Activated CD4-positive, alpha-beta T cell treated with anti-CD3 and anti-CD28 coated beads for 36 hours (primary cell): ENCODE results near the gene SAP25. TPM values are rescaled to one million over a fixed set of nuclear protein-coding genes. Genes with fewer than 3 reads are reported as not detected.

Experiments
- ATAC-seq: fragments of 200-7000 bp; cut with Tn5 transposase; one replicate; pipeline ENCODE4 v1.10.0; 2021; ENCODE audit warnings: mild to moderate bottlenecking, moderate library complexity
- CTCF ChIA-PET: fragments of 350-600 bp; sonication (Branson Sonifier 250); formaldehyde crosslinking; loops from one replicate; lab custom pipeline; 2021; ENCODE audit warnings: antibody characterized with exemption; lab: Charles Lee
- POLR2A ChIA-PET: fragments of 350-600 bp; sonication (Branson Sonifier 250); formaldehyde crosslinking; loops from one replicate; lab custom pipeline; 2021; ENCODE audit warnings: antibody characterized with exemption, inconsistent platforms; lab: Charles Lee
- DNase-seq: peaks from one replicate; pipeline ENCODE4 v3.0.0-alpha.2; 2020
- H3K27ac Mint-ChIP-seq: one replicate; pipeline ENCODE4 v1.8.0; 2021; ENCODE audit warnings: mixed read lengths
- H3K27me3 Mint-ChIP-seq: one replicate; pipeline ENCODE4 v1.8.0; 2021; ENCODE audit warnings: mixed read lengths
- H3K36me3 Mint-ChIP-seq: one replicate; pipeline ENCODE4 v1.8.0; 2021; ENCODE audit warnings: low read depth, mixed read lengths
- H3K4me1 Mint-ChIP-seq: one replicate; pipeline ENCODE4 v1.8.0; 2021; ENCODE audit warnings: mixed read lengths
- H3K4me3 Mint-ChIP-seq: one replicate; pipeline ENCODE4 v1.8.0; 2021; ENCODE audit warnings: mild to moderate bottlenecking, moderate library complexity, mixed read lengths
- H3K9me3 Mint-ChIP-seq: one replicate; pipeline ENCODE4 v1.8.0; 2021; ENCODE audit warnings: low read depth, mixed read lengths
- intact Hi-C, 2 experiments: fragments of 100-400 bp; cut with DNase I in 1 of 2; cut with micrococcal nuclease in 1 of 2; formaldehyde crosslinking; loops; one replicate each; pipeline versions ENCODE4 v1.14.2 to v1.15.1; 2022 to 2024; cut with DNase I, micrococcal nuclease
- total RNA-seq, 2 experiments: library from RNA; stranded (reverse); gene quantifications; one replicate each; pipeline ENCODE4 v1.2.3, GENCODE V29; 2021

Gene SAP25
- total RNA-seq, 2 experiments from 2014 or later = 9.9 to 13.1 TPM

GRCh38 chr7:100595188-100595587 is 21.5 kb upstream of the SAP25 start:
- Mint-ChIP-seq H3K4me1 (no peaks in the 10 kb centered on the region), H3K36me3 (no peaks in the 10 kb centered on the region), H3K9me3 (no peaks in the 10 kb centered on the region), H3K27me3 (peaks cover 4% of the 10 kb centered on the region), H3K4me3 (no peak overlapping the region), H3K27ac (no peak overlapping the region)
- no peak for DNase-seq
- POLR2A ChIA-PET = interaction anchor here (1.7 kb wide), 1 partner anchor 9 kb away, joined by 3 read pairs; the partner anchor contains the start of genes FBXO24 and LRCH4
- CTCF ChIA-PET = interaction anchor here (0.7 to 1.6 kb wide), 6 partner anchors 9 to 205 kb away, joined by 3 to 7 read pairs (median 4); partner anchors contain the start of genes FBXO24 and LRCH4
- ATAC-seq = no peak
- intact Hi-C loops = no loop called here

- H3K36me3 Mint-ChIP-seq = no peaks in the 10 kb centered on the region
- no peak for ATAC-seq
- H3K27me3 Mint-ChIP-seq = peaks cover 4% of the 10 kb centered on the region
- CTCF ChIA-PET = interaction anchor here (0.7 to 1.7 kb wide), 2 partner anchors 27 to 32 kb away, joined by 3 to 6 read pairs; no protein-coding TSS in a partner anchor
- H3K27ac Mint-ChIP-seq = no peak overlapping the region
- intact Hi-C loops = no loop called here
- H3K9me3 Mint-ChIP-seq = no peaks in the 10 kb centered on the region
- DNase-seq = no peak
- POLR2A ChIA-PET = no interaction called here
- H3K4me3 Mint-ChIP-seq = no peak overlapping the region
- H3K4me1 Mint-ChIP-seq = no peaks in the 10 kb centered on the region
Observed at GRCh38 chr7:100591596-100591995, 17.9 kb upstream of the SAP25 start.

- Mint-ChIP-seq H3K4me3 (no peak overlapping the region), H3K9me3 (no peaks in the 10 kb centered on the region), H3K4me1 (no peaks in the 10 kb centered on the region), H3K27me3 (peaks cover 4% of the 10 kb centered on the region), H3K36me3 (no peaks in the 10 kb centered on the region), H3K27ac (no peak overlapping the region)
- ATAC-seq = no peak
- no peak for DNase-seq
- intact Hi-C loops = no loop called here
- ChIA-PET POLR2A (no interaction called here), CTCF (interaction anchor here (0.5 to 1.7 kb wide), 3 partner anchors 21 to 609 kb away, joined by 3 to 5 read pairs (median 4); no protein-coding TSS in a partner anchor)
Observed at GRCh38 chr7:100590077-100590737, 16.5 kb upstream of the SAP25 start.

- intact Hi-C loops = loop anchor here in 1 of 2 experiments (5.0 kb wide), 1 partner anchor 462 kb away; the partner anchor contains the start of gene MBLAC1
Observed at GRCh38 chr7:100589341-100589947, 15.7 kb upstream of the SAP25 start.

GRCh38 chr7:100588438-100588837 is 14.7 kb upstream of the SAP25 start:
- Mint-ChIP-seq H3K9me3 (no peaks in the 10 kb centered on the region), H3K27me3 (peaks cover 4% of the 10 kb centered on the region), H3K4me3 (peak overlapping the region; percentile 4), H3K4me1 (peaks cover 12% of the 10 kb centered on the region), H3K36me3 (no peaks in the 10 kb centered on the region), H3K27ac (no peak overlapping the region)
- ChIA-PET CTCF (interaction anchor here (0.7 to 1.6 kb wide), 11 partner anchors 10 to 1189 kb away, joined by 3 to 7 read pairs (median 3); partner anchors contain the start of genes MOSPD3, POP7 and SLC12A9), POLR2A (interaction anchor here (1.0 kb wide), 1 partner anchor 94 kb away, joined by 3 read pairs; no protein-coding TSS in a partner anchor)
- DNase-seq (no peak), ATAC-seq (no peak)
- intact Hi-C loops = loop anchor here in 1 of 2 experiments (5.0 kb wide), 1 partner anchor 461 kb away; the partner anchor contains the start of gene MBLAC1

More at GRCh38 chr7:100589341-100589947, 15.7 kb upstream of the SAP25 start:
- Mint-ChIP-seq H3K9me3 (no peaks in the 10 kb centered on the region), H3K36me3 (no peaks in the 10 kb centered on the region), H3K27me3 (peaks cover 4% of the 10 kb centered on the region), H3K4me3 (no peak overlapping the region), H3K4me1 (peaks cover 5% of the 10 kb centered on the region), H3K27ac (no peak overlapping the region)
- no peak for DNase-seq
- ATAC-seq = no peak
- ChIA-PET POLR2A (interaction anchor here (0.7 to 1.0 kb wide), 2 partner anchors 41 to 95 kb away, joined by 3 read pairs; no protein-coding TSS in a partner anchor), CTCF (interaction anchor here (0.5 to 1.7 kb wide), 11 partner anchors 9 to 608 kb away, joined by 3 to 7 read pairs (median 3); partner anchors contain the start of gene POP7)

- DNase-seq (peak; percentile 100), ATAC-seq (peak; percentile 86)
- H3K9me3 Mint-ChIP-seq = no peaks in the 10 kb centered on the region
- CTCF ChIA-PET = interaction anchor here (0.7 to 4.2 kb wide), 25 partner anchors 8 to 266 kb away, joined by 3 to 19 read pairs (median 4); partner anchors contain the start of genes AGFG2, GIGYF1, MEPCE and MOSPD3
- POLR2A ChIA-PET = interaction anchor here (0.6 to 2.7 kb wide), 19 partner anchors 9 to 366 kb away, joined by 3 to 13 read pairs (median 4); partner anchors contain the start of genes AGFG2, MEPCE, MOSPD3 and POP7
- H3K27ac Mint-ChIP-seq = peak within 1 kb of the TSS; percentile 82
- peaks cover 4% of the 10 kb centered on the region for H3K27me3 Mint-ChIP-seq
- H3K36me3 Mint-ChIP-seq = peaks cover 2% of the 10 kb centered on the region
- intact Hi-C loops = loop anchor here (1.0 to 5.0 kb wide), 17 partner anchors 18 to 666 kb away; partner anchors contain the start of genes AGFG2 (in 2 of the 2), GNB2 (in 2 of the 2), MOSPD3 (in 2 of the 2) and TSC22D4 (in 2 of the 2)
- peaks cover 26% of the 10 kb centered on the region for H3K4me1 Mint-ChIP-seq
- peak within 1 kb of the TSS; percentile 78 for H3K4me3 Mint-ChIP-seq
Observed at GRCh38 chr7:100586266-100587025, 12.7 kb upstream of the SAP25 start, which contains the start of gene FBXO24. Gene FBXO24 (plus strand): TSS chr7:100586328. CDS start chr7:100586626, 298 bp downstream.

- peak; percentile 8 for ATAC-seq
- Mint-ChIP-seq H3K27ac (peak within 1 kb of the TSS; percentile 82), H3K4me3 (peak within 1 kb of the TSS; percentile 78), H3K27me3 (peaks cover 4% of the 10 kb centered on the region), H3K4me1 (peaks cover 29% of the 10 kb centered on the region), H3K9me3 (no peaks in the 10 kb centered on the region), H3K36me3 (peaks cover 5% of the 10 kb centered on the region)
- intact Hi-C loops = loop anchor here (1.0 to 5.0 kb wide), 17 partner anchors 19 to 667 kb away; partner anchors contain the start of genes AGFG2 (in 2 of the 2), GNB2 (in 2 of the 2), MOSPD3 (in 2 of the 2) and TSC22D4 (in 2 of the 2)
- POLR2A ChIA-PET = interaction anchor here (0.5 to 2.7 kb wide), 21 partner anchors 10 to 366 kb away, joined by 3 to 13 read pairs (median 4); partner anchors contain the start of genes AGFG2, MEPCE, MOSPD3 and POP7
- CTCF ChIA-PET = interaction anchor here (0.7 to 4.2 kb wide), 28 partner anchors 9 to 267 kb away, joined by 3 to 19 read pairs (median 4); partner anchors contain the start of genes AGFG2, GIGYF1, MEPCE and MOSPD3
- peak; percentile 78 for DNase-seq
Observed at GRCh38 chr7:100585511-100586265, 12.0 kb upstream of the SAP25 start, which contains the start of gene LRCH4. Gene LRCH4 (minus strand): TSS chr7:100586129. CDS start chr7:100586100, 29 bp downstream.

- Mint-ChIP-seq H3K27ac (peak overlapping the region; percentile 82), H3K4me1 (peaks cover 29% of the 10 kb centered on the region), H3K4me3 (peak overlapping the region; percentile 78), H3K36me3 (peaks cover 5% of the 10 kb centered on the region), H3K9me3 (no peaks in the 10 kb centered on the region), H3K27me3 (no peaks in the 10 kb centered on the region)
- intact Hi-C loops = loop anchor here (5.0 kb wide), 2 partner anchors 42 to 458 kb away; partner anchors contain the start of gene MBLAC1 (in 1 of the 2)
- POLR2A ChIA-PET = interaction anchor here (0.5 to 2.7 kb wide), 10 partner anchors 14 to 290 kb away, joined by 3 to 13 read pairs (median 8); partner anchors contain the start of genes AGFG2, MEPCE, MOSPD3 and POP7
- CTCF ChIA-PET = interaction anchor here (0.6 to 4.2 kb wide), 18 partner anchors 14 to 667 kb away, joined by 3 to 19 read pairs (median 4); partner anchors contain the start of genes GIGYF1, MOSPD3, POP7 and TSC22D4
- no peak for ATAC-seq
- peak; percentile 41 for DNase-seq
Observed at GRCh38 chr7:100584683-100585510, 11.2 kb upstream of the SAP25 start.
